Activated CD8-positive, alpha-beta memory T cell treated with anti-CD3 and anti-CD28 coated beads, Interleukin-2, amount 10 ng/mL, durations not matched to agents 7 days and 5 days (primary cell): Measurements from ENCODE around the gene CKS1B. TPM values are rescaled to one million over a fixed set of nuclear protein-coding genes. Genes with fewer than 3 reads are reported as not detected.
"Not testable (repeated sequence)": the region's sequence is repeated elsewhere in the genome, so short reads cannot be mapped to it uniquely, and the experiment has no call there.

Source experiments
- ATAC-seq: fragments of 150-1000 bp; cut with Tn5 transposase; one replicate; pipeline ENCODE4 v1.10.0; 2021; ENCODE audit warnings: moderate library complexity
- CTCF ChIA-PET: fragments of 350-600 bp; sonication (Branson Sonifier 250); formaldehyde crosslinking; loops from one replicate; lab custom pipeline; 2021; ENCODE audit warnings: antibody characterized with exemption; lab: Charles Lee
- DNase-seq: peaks from one replicate; pipeline ENCODE4 v3.0.0-alpha.2; 2020
- H3K27ac Mint-ChIP-seq: one replicate; pipeline ENCODE4 v1.8.0; 2021; ENCODE audit warnings: mild to moderate bottlenecking, mixed read lengths
- H3K27me3 Mint-ChIP-seq: one replicate; pipeline ENCODE4 v1.8.0; 2021; ENCODE audit warnings: mixed read lengths
- H3K36me3 Mint-ChIP-seq: one replicate; pipeline ENCODE4 v1.8.0; 2021; ENCODE audit warnings: mild to moderate bottlenecking, mixed read lengths
- H3K4me1 Mint-ChIP-seq: one replicate; pipeline ENCODE4 v1.8.0; 2021; ENCODE audit warnings: mixed read lengths
- H3K4me3 Mint-ChIP-seq: one replicate; pipeline ENCODE4 v1.8.0; 2021; ENCODE audit warnings: mild to moderate bottlenecking, moderate library complexity, mixed read lengths
- H3K9me3 Mint-ChIP-seq: one replicate; pipeline ENCODE4 v1.8.0; 2022; ENCODE audit warnings: low read depth, mixed read lengths
- total RNA-seq, 2 experiments: library from RNA; stranded (reverse); gene quantifications; one replicate each; pipeline ENCODE4 v1.2.3, GENCODE V29; 2021

CKS1B gene
- total RNA-seq, 2 experiments from 2014 or later = 149 to 155 TPM

GRCh38 chr1:154986736-154987135 is 12.3 kb downstream of the CKS1B start:
- H3K9me3 Mint-ChIP-seq, H3K27ac Mint-ChIP-seq, H3K27me3 Mint-ChIP-seq, H3K4me3 Mint-ChIP-seq, DNase-seq, ATAC-seq: not testable (repeated sequence)
- peaks cover 26% of the 10 kb centered on the region for H3K4me1 Mint-ChIP-seq
- H3K36me3 Mint-ChIP-seq = peaks cover 22% of the 10 kb centered on the region
- CTCF ChIA-PET = interaction anchor here (1.5 to 7.1 kb wide), 3 partner anchors 10 to 37 kb away, joined by 3 to 129 read pairs (median 27); no protein-coding TSS in a partner anchor

- CTCF ChIA-PET = interaction anchor here (0.7 to 7.1 kb wide), 6 partner anchors 10 to 180 kb away, joined by 3 to 129 read pairs (median 6); no protein-coding TSS in a partner anchor
- H3K27me3 Mint-ChIP-seq = no peaks in the 10 kb centered on the region
- H3K36me3 Mint-ChIP-seq = peaks cover 21% of the 10 kb centered on the region
- no peak for ATAC-seq
- no peaks in the 10 kb centered on the region for H3K9me3 Mint-ChIP-seq
- DNase-seq = no peak
- no peak overlapping the region for H3K4me3 Mint-ChIP-seq
- H3K4me1 Mint-ChIP-seq = peaks cover 24% of the 10 kb centered on the region
- H3K27ac Mint-ChIP-seq = no peak overlapping the region
Measured at GRCh38 chr1:154987326-154987725, 12.8 kb downstream of the CKS1B start.

- H3K9me3 Mint-ChIP-seq = no peaks in the 10 kb centered on the region
- H3K4me3 Mint-ChIP-seq = no peak overlapping the region
- peaks cover 24% of the 10 kb centered on the region for H3K4me1 Mint-ChIP-seq
- H3K36me3 Mint-ChIP-seq = peaks cover 20% of the 10 kb centered on the region
- CTCF ChIA-PET = interaction anchor here (0.7 to 7.1 kb wide), 6 partner anchors 9 to 179 kb away, joined by 3 to 129 read pairs (median 6); no protein-coding TSS in a partner anchor
- H3K27ac Mint-ChIP-seq = no peak overlapping the region
- no peak for ATAC-seq
- H3K27me3 Mint-ChIP-seq = no peaks in the 10 kb centered on the region
- DNase-seq = no peak
Measured at GRCh38 chr1:154988058-154988954, 13.8 kb downstream of the CKS1B start.

GRCh38 chr1:154989195-154989860 is 14.8 kb downstream of the CKS1B start:
- Mint-ChIP-seq H3K9me3 (no peaks in the 10 kb centered on the region), H3K27ac (no peak overlapping the region), H3K27me3 (no peaks in the 10 kb centered on the region), H3K4me1 (peaks cover 19% of the 10 kb centered on the region), H3K4me3 (no peak overlapping the region), H3K36me3 (peaks cover 20% of the 10 kb centered on the region)
- CTCF ChIA-PET = interaction anchor here (1.1 to 4.0 kb wide), 3 partner anchors 10 to 72 kb away, joined by 3 to 27 read pairs (median 8); no protein-coding TSS in a partner anchor
- ATAC-seq (no peak), DNase-seq (no peak)

GRCh38 chr1:154990276-154990675 is 15.8 kb downstream of the CKS1B start:
- Mint-ChIP-seq H3K36me3 (peaks cover 16% of the 10 kb centered on the region), H3K27me3 (no peaks in the 10 kb centered on the region), H3K4me3 (no peak overlapping the region), H3K9me3 (no peaks in the 10 kb centered on the region), H3K27ac (no peak overlapping the region), H3K4me1 (peaks cover 13% of the 10 kb centered on the region)
- DNase-seq (no peak), ATAC-seq (no peak)
- CTCF ChIA-PET = interaction anchor here (1.1 to 4.0 kb wide), 3 partner anchors 9 to 72 kb away, joined by 3 to 27 read pairs (median 8); no protein-coding TSS in a partner anchor

- H3K27ac Mint-ChIP-seq = no peak overlapping the region
Measured at GRCh38 chr1:154992721-154993571, 18.5 kb downstream of the CKS1B start.

GRCh38 chr1:154993572-154994268 is 19.2 kb downstream of the CKS1B start, which contains the start of gene LENEP:
LENEP (plus strand) TSS chr1:154993586; CDS start chr1:154993608, 22 bp downstream.
- Mint-ChIP-seq H3K4me3 (no peak within 1 kb of the TSS), H3K27ac (no peak within 1 kb of the TSS), H3K4me1 (peaks cover 21% of the 10 kb centered on the region), H3K27me3 (no peaks in the 10 kb centered on the region), H3K9me3 (no peaks in the 10 kb centered on the region), H3K36me3 (peaks cover 7% of the 10 kb centered on the region)
- no peak for ATAC-seq
- CTCF ChIA-PET = interaction anchor here (0.5 to 13.5 kb wide), 16 partner anchors 8 to 324 kb away, joined by 3 to 212 read pairs (median 4); partner anchors contain the start of genes ADAM15, FLAD1, PBXIP1 and PYGO2
- DNase-seq = no peak

More at GRCh38 chr1:154992721-154993571, 18.5 kb downstream of the CKS1B start:
- Mint-ChIP-seq H3K27me3 (no peaks in the 10 kb centered on the region), H3K4me1 (peaks cover 18% of the 10 kb centered on the region), H3K4me3 (no peak overlapping the region), H3K9me3 (no peaks in the 10 kb centered on the region), H3K36me3 (peaks cover 11% of the 10 kb centered on the region)
- CTCF ChIA-PET = interaction anchor here (0.5 to 13.5 kb wide), 8 partner anchors 8 to 92 kb away, joined by 3 to 212 read pairs (median 7); partner anchors contain the start of genes FLAD1 and PBXIP1
- DNase-seq = no peak
- no peak for ATAC-seq

- H3K36me3 Mint-ChIP-seq = peaks cover 4% of the 10 kb centered on the region
- no peak overlapping the region for H3K27ac Mint-ChIP-seq
- H3K4me3 Mint-ChIP-seq = no peak overlapping the region
- ATAC-seq (no peak), DNase-seq (no peak)
- peaks cover 23% of the 10 kb centered on the region for H3K4me1 Mint-ChIP-seq
- H3K27me3 Mint-ChIP-seq = no peaks in the 10 kb centered on the region
- no peaks in the 10 kb centered on the region for H3K9me3 Mint-ChIP-seq
- CTCF ChIA-PET = interaction anchor here (0.5 to 13.5 kb wide), 13 partner anchors 9 to 325 kb away, joined by 3 to 212 read pairs (median 4); partner anchors contain the start of genes ADAM15, FLAD1, PBXIP1 and PYGO2
Measured at GRCh38 chr1:154994269-154994587, 19.7 kb downstream of the CKS1B start.

- CTCF ChIA-PET = interaction anchor here (0.7 to 13.5 kb wide), 13 partner anchors 9 to 1037 kb away, joined by 3 to 212 read pairs (median 4); partner anchors contain the start of genes ADAM15, FLAD1, PBXIP1 and PYGO2
- DNase-seq = no peak
- Mint-ChIP-seq H3K27ac (no peak overlapping the region), H3K9me3 (no peaks in the 10 kb centered on the region), H3K36me3 (peaks cover 4% of the 10 kb centered on the region), H3K4me1 (peaks cover 22% of the 10 kb centered on the region), H3K4me3 (no peak overlapping the region), H3K27me3 (no peaks in the 10 kb centered on the region)
- ATAC-seq = no peak
Measured at GRCh38 chr1:154994591-154994990, 20.1 kb downstream of the CKS1B start.

- peaks cover 27% of the 10 kb centered on the region for H3K4me1 Mint-ChIP-seq
- CTCF ChIA-PET = interaction anchor here (0.7 to 13.5 kb wide), 10 partner anchors 10 to 1037 kb away, joined by 3 to 212 read pairs (median 5); partner anchors contain the start of genes ADAM15, CKS1B, FLAD1 and PYGO2
- H3K27me3 Mint-ChIP-seq, ATAC-seq, H3K9me3 Mint-ChIP-seq, H3K27ac Mint-ChIP-seq, DNase-seq, H3K36me3 Mint-ChIP-seq, H3K4me3 Mint-ChIP-seq: not testable (repeated sequence)
Measured at GRCh38 chr1:154995301-154995983, 21.0 kb downstream of the CKS1B start.

GRCh38 chr1:154996966-154997701 is 22.7 kb downstream of the CKS1B start:
- CTCF ChIA-PET = interaction anchor here (0.9 to 13.5 kb wide), 8 partner anchors 12 to 64 kb away, joined by 3 to 212 read pairs (median 6); partner anchors contain the start of genes CKS1B, FLAD1 and PBXIP1
- H3K9me3 Mint-ChIP-seq = no peaks in the 10 kb centered on the region
- ATAC-seq (no peak), DNase-seq (no peak)
- peaks cover 27% of the 10 kb centered on the region for H3K4me1 Mint-ChIP-seq
- no peaks in the 10 kb centered on the region for H3K27me3 Mint-ChIP-seq
- no peaks in the 10 kb centered on the region for H3K36me3 Mint-ChIP-seq
- no peak overlapping the region for H3K4me3 Mint-ChIP-seq
- peak overlapping the region; percentile 47 for H3K27ac Mint-ChIP-seq
